HG03342 (cell line): ENCODE results near the gene SLC17A9.

Experiments
- ATAC-seq: cut with Tn5 transposase; IDR thresholded peaks from one replicate; pipeline ENCODE4 v1.9.1; 2021; ENCODE audit warnings: mild to moderate bottlenecking, moderate library complexity; ENCODE audit not compliant: unreplicated experiment

The SLC17A9 gene

DNA sequence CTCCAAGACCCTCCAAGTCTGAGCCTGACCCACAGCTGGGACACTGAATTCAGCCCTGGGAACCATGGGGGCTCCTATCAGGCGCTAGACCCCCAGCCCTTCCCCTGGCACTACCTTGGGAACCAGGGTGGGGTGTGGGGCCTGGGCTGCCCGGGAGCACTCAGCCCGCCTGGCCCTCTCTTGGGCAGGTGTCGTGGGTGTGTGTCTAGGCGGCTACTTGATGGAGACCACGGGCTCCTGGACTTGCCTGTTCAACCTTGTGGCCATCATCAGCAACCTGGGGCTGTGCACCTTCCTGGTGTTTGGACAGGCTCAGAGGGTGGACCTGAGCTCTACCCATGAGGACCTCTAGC, 14.6 kb downstream of the SLC17A9 start:
- no peak for ATAC-seq

DNA sequence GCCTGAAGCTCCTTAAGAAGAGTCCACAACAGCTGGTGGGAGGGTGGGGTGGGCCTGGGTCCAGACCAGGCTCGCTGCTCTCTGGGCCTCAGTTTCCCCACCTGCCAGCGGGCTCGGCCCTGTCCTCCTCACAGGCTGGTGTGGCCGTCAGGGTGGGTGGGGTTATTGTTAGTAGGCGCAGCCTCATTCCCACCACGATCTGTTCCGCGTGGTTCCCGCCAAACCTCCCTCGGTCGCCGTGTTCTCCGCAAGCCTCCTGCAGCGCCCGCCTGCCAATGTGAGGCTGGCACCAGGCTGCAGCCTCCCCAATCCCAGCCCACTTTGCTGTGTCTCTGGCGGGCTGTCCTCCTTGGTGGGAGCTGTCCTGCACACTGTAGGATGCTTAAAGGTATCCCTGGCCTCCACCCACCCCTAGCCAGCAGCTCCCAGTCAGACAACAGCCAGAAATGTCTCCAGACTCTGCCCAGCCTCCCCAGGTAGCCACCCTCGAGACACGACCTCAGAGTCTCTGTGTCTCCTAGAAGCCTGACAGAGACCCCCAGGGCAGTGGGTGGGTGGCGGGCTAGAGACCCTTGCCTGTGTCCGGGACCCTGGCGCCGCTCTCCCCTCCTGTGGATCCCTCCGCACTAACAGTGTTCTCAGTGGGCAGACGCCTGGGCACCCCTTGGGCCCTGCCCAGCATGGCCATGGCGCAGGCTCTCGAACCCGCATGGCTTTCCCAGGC, 15.3 kb downstream of the SLC17A9 start:
- no peak for ATAC-seq

DNA sequence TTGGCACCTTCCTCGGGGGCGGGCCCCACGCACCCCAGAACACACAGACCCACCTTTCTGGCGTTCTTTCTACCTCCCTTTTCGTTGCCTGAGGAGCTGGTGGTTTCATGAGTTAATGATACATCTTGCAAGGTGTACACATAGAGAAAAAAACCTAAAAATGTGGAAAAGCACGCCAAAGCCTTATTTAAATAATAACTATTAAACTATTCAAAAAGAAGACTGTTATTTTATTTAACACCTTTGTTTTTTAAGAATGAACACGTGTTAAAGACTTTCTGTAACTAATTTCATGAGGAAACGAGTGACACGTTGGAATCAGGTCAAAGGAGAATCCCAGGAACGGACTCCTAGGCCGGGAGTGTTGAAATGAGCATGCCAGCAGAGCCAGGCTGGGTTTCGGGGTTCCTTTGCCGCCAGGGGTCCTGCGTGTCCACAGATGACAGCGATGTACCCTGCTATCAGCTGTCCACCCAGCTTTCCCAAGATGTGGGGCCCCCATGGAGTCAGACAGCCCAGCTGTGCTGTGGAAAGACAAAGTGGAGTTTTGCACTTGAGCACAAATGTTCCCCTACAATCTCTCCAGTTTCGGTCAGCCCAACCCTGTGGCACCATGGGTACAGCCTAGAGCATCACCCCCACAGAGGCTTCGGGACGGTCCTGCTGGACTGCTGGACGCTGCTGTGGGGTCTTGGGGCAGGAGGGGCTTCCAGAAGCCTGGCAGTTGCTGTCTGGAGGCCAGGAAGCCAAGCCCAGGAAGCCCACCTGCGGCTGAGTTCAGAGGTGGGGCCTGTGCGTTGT, 16.1 kb downstream of the SLC17A9 start:
- ATAC-seq = no peak

DNA sequence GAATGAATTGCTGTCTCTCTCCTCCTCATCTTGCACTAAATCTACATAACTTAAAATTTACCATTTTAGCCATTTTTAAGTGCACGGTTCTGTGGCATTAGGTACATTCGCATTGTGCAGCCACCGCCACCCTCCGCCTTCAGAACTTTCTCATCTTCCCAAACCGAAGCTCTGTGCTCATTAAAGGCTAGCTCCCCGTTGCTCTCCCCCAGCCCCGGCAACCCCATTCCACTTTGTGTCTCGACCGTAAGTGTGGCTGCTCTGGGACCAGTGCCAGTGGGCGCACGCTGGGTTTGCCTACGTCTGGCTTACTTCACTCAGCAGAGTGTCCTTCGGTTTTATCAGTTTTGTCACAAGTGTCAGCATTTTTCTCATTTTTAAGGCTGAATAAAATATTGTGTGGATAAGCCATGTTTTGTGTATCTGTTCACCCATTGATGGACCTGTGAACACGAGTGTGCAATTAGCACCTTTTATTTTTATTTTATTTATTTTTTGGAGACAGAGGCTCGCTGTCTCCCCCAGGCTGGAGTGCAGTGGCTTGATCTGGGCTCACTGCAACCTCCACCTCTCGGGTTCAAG, 16.8 kb downstream of the SLC17A9 start:
- no peak for ATAC-seq

DNA sequence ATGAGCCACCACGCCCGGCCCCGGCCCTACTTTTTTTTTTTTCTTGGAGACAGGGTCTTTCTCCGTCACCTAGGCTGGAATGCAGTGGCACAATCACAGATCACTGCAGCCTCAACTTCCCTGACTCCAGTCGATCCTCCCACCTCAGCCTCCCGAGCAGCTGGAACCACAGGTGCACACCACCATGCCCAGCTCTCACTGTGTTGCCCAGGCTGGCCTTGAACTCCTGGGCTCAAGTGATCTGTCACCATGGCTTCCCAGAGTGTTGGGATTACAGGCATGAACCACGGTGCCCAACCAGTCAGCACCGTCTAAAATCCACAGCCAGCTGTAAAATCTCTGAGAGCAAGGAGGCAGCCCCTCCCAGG, 17.4 kb downstream of the SLC17A9 start:
- no peak for ATAC-seq

DNA sequence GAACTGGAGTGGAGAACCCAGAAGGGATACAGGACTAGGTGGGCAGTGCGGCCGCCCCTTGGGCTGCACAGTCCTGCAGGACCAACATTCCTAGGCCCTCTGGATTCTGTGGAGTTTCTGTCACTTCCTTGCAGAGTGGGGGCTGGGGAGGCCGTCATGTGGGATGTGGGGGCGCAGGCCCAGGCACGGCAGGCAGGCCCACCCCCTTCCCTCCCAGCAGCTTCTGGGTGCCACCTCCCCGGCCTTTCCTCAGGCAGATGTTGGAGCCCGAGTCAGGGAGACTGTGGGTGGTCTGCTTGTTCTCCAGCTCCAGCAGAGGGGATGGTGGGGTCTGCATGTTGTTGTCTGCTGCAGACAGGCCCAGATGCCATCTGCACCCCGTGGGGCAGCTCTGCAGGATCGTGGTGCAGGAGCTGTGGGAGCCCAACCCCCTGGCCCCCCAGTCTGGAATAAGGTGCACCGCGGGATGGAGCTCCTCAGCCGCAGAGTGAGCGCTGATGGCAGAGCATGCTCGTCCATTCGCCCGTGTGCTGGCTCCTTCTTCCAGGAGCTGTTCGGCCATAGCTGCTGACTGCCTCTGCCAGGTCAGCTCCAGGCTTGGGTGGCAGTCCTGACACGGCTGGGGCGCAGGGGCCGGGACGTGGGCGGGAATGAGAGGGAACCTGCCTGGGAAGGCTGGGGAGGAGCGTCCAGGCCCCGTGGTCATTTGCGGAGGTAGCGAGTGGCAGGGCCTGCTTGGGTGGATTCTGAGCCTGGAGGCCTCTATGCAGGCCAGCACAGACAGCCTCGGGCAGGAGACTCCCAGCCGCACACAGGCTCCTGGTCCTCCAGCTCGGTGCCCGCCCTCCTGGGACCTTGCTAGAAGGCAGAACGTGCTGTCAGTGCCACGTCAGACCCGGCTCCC, 18.1 kb downstream of the SLC17A9 start:
- ATAC-seq = no peak

DNA sequence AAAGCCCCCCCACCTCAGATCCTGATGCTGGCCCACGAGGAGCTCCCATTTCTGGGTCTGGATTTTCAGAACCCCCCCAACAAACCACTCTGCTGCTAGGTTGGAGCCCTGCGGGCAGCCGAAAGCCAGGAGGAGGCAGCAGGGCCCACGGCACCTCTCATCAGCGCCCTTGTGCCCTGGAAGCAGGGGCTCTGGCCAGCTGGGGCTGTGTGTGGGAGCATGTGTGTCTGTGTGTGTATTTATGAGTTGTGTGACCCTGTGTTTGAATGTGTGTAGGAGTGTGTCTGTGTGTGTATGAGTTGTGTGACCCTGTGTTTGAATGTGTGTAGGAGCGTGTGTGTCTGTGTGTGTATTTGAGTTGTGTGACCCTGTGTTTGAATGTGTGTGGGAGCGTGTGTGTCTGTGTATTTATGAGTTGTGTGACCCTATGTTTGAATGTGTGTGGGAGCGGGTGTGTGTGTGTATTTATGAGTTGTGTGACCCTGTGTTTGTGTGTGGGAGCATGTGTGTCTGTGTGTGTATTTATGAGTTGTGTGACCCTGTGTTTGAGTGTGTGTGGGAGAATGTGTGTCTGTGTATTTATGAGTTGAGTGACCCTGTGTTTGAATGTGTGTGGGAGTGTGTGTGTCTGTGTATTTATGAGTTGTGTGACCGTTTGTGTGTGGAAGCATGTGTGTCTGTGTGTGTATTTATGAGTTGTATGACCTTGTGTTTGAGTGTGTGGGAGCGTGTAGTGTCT, 18.9 kb downstream of the SLC17A9 start:
- no peak for ATAC-seq

DNA sequence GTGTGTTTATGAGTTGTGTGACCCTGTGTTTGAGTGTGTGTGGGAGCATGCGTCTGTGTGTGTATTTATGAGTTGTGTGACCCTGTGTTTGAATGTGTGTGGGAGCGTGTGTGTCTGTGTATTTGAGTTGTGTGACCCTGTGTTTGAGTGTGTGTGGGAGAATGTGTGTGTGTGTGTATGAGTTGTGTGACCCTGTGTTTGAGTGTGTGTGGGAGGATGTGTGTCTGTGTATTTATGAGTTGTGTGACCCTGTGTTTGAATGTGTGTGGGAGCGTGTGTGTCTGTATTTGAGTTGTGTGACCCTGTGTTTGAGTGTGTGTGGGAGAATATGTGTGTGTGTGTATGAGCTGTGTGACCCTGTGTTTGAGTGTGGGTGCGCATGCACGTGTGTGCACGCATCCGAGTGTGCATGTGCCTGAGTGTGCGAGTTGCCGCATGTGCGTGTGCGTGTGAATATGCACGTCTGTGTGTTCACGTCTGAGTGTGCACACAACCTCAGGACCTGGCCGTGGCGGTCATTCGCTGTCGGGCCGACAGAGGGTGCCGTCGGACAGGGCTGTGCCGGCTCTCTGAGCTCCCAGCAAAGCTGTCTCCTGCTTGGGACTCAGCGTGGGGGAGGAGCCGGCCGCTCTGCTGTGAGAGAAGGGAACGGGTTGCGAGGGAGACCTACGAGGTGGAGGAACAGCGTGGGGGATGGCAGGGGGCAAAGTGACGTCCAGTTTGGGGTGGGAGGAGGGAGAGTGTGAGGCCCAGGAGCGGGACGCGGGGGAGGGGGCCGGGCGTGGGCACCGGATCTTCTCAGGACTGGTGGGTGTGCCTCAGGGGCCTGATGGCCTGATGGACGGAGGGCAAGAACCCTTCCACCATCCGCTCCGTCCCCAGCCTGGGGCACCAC, 19.7 kb downstream of the SLC17A9 start:
- peak; percentile 72 for ATAC-seq

DNA sequence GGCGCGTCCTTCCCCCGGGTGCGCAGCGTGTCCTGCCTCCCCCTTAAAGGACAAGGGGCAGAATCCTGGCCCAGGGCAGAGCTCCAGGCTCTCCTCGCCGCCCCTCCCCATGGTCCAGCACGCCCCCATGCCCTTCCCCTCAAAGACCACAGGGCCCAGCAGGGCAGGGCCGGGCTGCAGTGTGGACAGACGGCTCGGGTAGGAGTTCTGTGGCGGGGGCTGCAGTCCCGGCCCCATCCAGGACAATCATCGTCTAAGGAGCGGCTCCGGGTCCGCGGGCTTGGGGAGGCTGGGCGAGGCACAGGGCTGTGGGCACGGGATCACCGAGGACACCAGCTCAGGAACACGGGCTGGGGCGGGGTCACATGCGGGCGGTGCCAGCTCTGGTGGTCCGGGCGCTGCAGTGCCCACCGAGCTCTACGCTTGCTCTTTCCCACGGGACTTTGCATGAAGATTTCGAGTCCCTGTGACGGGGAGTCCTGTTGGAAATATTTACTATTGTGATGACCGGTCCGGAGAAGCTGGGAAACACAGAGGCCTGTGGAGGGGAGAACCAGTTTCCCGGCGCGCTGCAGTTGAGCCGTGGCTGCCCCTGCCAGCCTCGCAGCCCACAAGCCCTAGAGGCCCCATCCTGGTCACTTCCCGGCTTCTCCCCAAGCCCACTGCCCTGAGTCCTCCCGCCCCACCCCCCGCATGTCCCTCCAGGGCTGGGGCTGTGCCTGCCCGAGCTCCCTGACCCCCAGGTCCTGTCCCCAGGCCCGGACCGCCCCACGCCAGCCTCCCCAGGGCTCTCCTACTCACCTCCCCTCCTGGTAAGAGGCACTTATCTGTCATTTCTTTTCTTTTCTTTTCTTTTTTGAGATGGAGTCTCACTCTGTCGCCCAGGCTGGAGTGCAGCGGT, 20.6 kb downstream of the SLC17A9 start:
- no peak for ATAC-seq

DNA sequence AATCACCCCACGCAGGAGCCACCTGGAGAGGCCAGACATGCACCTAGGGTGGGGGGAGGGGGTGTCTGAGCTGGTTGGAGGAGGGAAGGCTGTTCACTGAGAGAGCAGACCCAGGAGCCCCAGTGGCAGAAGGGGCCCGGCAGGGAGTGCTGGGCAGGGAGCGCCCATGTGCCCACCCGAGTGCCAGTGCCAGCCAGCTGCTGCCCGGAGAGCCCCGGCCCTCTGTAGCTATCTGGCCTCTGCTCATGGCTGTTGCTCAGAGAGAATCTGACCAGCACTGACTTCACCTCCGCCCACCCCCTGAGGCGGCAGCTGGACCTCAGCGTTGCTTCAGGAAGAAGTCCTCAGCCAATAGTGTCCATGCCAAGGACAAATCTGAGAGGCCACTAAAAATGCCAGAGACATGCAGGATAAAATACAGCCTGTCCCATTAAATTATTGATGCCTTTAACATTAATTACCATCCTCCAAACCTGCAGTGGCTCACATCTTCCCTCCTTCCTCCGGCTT, 22.8 kb downstream of the SLC17A9 start:
- no peak for ATAC-seq

DNA sequence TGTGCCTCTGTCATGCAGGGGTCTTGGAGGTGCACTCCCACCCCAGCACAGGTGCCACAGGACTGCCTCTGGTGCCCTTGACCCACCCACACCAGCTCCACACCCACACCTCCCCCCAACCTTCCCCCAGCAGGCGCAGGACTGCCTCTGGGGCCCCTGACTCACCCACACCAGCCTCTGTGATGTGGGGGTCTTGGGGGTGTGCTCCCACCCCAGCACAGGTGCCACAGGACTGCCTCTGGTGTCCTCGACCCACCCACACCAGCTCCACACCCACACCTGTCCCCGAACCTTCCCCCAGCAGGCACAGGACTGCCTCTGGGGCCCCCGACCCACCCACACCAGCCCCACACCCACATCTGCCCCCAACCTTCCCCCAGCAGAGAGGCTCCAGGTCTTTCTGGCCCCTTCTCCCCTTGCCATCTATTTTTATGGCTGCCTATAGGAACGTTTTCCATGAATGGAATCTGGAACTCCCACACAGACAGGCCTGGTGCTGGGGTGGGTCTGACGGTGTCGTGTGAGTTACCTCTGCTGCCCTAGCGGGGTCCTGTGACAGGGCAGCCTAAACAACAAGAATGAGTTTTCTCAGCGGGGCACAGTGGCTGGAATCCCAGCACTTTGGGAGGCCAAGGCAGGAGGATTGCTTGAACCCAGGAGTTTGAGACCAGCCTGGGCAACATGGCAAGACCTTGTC, 23.5 kb downstream of the SLC17A9 start:
- ATAC-seq = no peak

DNA sequence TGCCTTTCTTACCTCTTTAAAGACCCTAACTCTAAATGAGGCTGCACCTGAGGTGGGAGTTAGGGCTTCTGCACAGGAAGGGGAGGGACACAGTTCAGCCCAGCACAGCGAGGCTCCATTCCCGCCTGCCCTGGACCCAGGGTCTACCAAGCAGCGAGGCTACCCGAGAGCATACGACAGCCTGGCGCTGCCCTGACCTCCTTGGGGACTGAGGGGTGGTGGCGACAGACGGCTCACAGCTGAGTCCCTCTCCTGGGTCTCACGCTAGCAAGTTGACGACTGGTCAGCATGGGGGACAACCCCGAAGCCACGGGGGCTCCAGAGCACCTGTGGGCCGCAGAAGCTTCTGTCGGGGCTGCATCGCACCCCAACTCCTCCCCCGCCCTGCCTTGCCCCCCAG, 24.4 kb downstream of the SLC17A9 start:
- no peak for ATAC-seq

DNA sequence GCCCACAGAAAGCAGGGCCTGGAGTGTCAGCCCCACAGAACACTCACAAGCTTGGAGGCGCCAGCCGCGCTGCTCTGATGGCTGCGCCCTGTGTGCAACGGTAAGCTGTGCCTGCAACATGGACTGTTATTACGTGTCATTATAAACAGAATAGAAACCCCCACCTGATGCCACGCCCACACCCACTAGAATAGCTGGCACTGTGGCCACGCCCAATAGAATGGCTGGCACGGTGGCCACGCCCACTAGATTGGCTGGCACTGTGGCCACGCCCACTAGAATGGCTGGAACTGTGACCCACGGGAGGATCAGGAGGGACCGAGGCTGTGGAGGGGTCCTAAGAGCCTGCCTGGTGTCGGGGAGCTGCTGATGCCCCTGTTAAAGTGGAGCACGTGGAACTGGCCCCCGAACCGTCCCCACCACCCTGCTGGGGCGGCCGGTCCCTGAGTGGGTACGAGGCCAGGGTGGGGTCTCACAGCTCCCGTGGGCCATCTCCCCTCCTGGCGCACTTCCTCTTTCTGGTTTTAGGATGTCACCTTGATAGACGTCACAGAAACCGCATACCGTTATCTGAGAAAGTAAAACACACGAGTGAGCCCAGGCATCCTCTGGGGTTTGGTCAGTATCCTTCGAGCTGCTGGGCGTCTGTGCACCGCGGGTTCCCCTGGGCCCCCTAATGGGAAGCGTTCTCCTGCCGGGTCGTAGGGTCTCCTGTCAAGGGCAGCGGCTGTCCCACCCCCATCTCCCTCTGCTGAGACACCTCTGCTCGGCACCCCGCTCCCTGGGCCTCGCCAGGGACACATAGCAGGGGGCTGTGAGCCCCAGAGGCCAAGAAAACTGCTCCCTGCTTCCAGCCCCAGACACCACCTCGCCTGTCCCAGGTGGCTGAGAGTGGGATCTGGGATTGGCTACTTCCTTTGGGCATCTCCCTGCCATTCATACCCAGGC, 25.4 kb downstream of the SLC17A9 start:
- peak; percentile 63 for ATAC-seq

DNA sequence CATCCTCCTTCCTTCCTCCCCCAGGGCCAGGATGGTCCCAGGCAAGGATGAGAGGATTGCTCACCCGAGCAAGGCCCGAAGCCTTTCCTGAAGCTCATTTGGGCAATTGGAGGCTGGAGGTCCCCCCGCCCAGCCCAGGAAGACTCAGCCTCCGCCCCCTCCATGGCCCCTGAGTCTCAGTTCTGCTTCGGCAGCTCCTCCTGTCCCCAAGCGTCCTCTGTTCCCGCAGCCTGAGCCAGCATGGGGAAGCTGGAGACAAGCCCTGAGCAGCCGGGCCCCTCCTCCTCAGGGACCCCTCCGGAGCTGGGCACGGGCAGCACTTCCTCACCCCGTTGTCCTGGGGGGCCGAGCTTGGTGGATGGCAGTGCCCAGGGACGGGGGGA, 26.0 kb downstream of the SLC17A9 start:
- ATAC-seq = no peak

DNA sequence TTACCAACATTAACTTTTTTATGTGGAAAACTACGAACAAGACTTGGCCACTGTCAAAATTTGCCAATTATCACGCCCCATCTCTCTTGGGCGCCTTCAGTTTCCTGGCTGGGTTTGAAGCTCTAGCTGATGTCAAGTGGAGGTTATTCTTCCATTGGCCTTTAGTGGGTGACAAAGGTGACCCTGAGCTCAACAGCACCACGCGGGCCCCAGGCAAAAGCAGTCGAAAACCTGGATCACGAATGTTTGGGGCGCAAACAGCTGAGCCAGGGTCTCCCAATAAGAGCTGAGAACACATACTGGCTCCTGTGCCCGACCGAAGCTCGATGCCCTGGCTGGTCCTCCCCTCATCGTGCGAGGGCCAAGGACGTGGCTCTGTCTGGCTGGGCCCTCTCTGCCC, 26.8 kb downstream of the SLC17A9 start:
- no peak for ATAC-seq

DNA sequence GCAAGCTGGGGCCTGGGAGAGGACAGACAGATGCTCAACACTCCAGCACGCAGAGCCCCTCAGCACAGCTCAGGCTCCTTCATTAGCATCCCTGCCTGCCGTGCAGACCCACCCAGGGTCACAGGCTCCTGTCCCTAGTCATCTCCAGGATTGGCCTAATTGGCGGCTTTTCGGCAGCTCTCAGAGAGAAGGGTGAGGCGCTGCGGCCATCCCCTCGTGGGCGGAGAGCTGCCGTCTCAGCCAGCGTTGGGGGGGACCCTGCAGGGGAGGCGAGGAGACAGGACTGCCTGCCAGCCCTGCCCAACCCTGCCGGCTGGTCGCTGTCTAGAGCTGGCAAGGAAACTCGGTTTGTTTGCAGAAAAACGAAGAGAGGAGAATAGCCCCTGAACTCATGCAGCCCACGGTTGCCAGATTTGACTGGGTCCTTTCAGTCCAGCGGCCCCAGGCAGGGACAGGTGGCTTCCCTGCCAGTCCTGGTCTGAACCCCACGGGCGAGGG, 27.4 kb downstream of the SLC17A9 start:
- ATAC-seq = no peak
